ENCODE results near the gene ENTHD1. TPM values are rescaled to one million over a fixed set of nuclear protein-coding genes. Genes with fewer than 3 reads are reported as not detected.

Gene ENTHD1
- total RNA-seq, 1 experiment from 2014 or later = not detected

- H3K4ac ChIP-seq (ENCODE audit: low read depth, low read length) = no peak overlapping the region
- H3K4me3 Mint-ChIP-seq = no peak overlapping the region
- WGBS (ENCODE audit: extremely low coverage, insufficient read length, low lambda C conversion rate) = no CpG with 5 or more reads among the region's 18 CpGs
- H3K9me3 Mint-ChIP-seq = no peaks in the 10 kb centered on the region
- H3K23ac ChIP-seq (ENCODE audit: insufficient read length, low read depth, low read length) = no peak overlapping the region
- no peak overlapping the region for H2BK120ac ChIP-seq (ENCODE audit: low read depth, low read length, poor library complexity, severe bottlenecking)
- no peak overlapping the region for H3K9ac ChIP-seq (ENCODE audit: extremely low read depth, insufficient read length, low read length)
- DNase-seq = no peak
- no peak overlapping the region for H3T11ph ChIP-seq (ENCODE audit: low read length)
- H3K27me3 Mint-ChIP-seq (ENCODE audit: low read depth) = peaks cover 8% of the 10 kb centered on the region
- no peak overlapping the region for H4K8ac ChIP-seq (replicated peaks; ENCODE audit: insufficient read length, low read depth, low read length)
- no peaks in the 10 kb centered on the region for H3K79me2 ChIP-seq (ENCODE audit: insufficient read depth, low read length)
- no peak overlapping the region for H3K27ac ChIP-seq (ENCODE audit: insufficient read length, low read depth, low read length)
- no peaks in the 10 kb centered on the region for H4K20me1 ChIP-seq (ENCODE audit: control insufficient read depth, insufficient read depth, insufficient read length)
- no peaks in the 10 kb centered on the region for H3K9me3 ChIP-seq (ENCODE audit: control insufficient read depth, low read depth, low read length)
- H2AK5ac ChIP-seq (ENCODE audit: insufficient read length, low read length) = no peak overlapping the region
- H2BK15ac ChIP-seq (ENCODE audit: low read depth, low read length) = no peak overlapping the region
- H3K4me2 ChIP-seq (ENCODE audit: insufficient read depth, insufficient read length, low read length) = no peak overlapping the region
- H4K5ac ChIP-seq (ENCODE audit: insufficient read length, low read depth, low read length) = no peak overlapping the region
- peaks cover 8 to 14% of the 10 kb centered on the region in 2 experiments; a peak in 3 of 4 replicates for H3K4me1 Mint-ChIP-seq
- no peak overlapping the region for H2BK12ac ChIP-seq (ENCODE audit: insufficient read length, low read depth, low read length)
- no peak overlapping the region for H3K18ac ChIP-seq (ENCODE audit: insufficient read length, low read depth, low read length)
- no peak for TF ChIP-seq CTCF (conservative IDR thresholded peaks at IDR 0.05)
- peak overlapping the region in 1 of 3 experiments; percentile 23; a peak in 1 of 7 replicates for H3K27ac Mint-ChIP-seq
- no peak overlapping the region for H2BK20ac ChIP-seq (ENCODE audit: low read depth, low read length, poor library complexity, severe bottlenecking)
- no peaks in the 10 kb centered on the region; the same call in 1 of the 2 replicates for H3K4me1 ChIP-seq (ENCODE audit: insufficient read depth, low read length)
- H3K56ac ChIP-seq (ENCODE audit: insufficient read length, low read depth, low read length) = no peak overlapping the region
- H3K27me3 ChIP-seq (ENCODE audit: insufficient read depth, low read length) = no peaks in the 10 kb centered on the region
- no peak overlapping the region for H3K14ac ChIP-seq (ENCODE audit: insufficient read depth, low read length)
- no peak overlapping the region for H2BK5ac ChIP-seq (ENCODE audit: insufficient read length, low read length)
- H3K23me2 ChIP-seq (ENCODE audit: insufficient read length, low read depth, low read length, poor library complexity, severe bottlenecking) = no peaks in the 10 kb centered on the region
- H2AFZ ChIP-seq (ENCODE audit: low read length) = no peak overlapping the region
- no peaks in the 10 kb centered on the region for H3K36me3 Mint-ChIP-seq (ENCODE audit: insufficient read depth in 1 of 3, low read depth in 3 of 3)
- no peaks in the 10 kb centered on the region for H3K79me1 ChIP-seq (ENCODE audit: insufficient read depth, low read depth, low read length, poor library complexity, severe bottlenecking)
- H4K91ac ChIP-seq (ENCODE audit: insufficient read length, low read depth, low read length) = no peak overlapping the region
These were observed 30.7 kb upstream of the ENTHD1 start for GRCh38 chr22:39924286-39924685.
